K562 (cell line): Measurements from ENCODE around the gene PRR35. TPM values are rescaled to one million over a fixed set of nuclear protein-coding genes. Genes with fewer than 3 reads are reported as not detected.

Experiments
- ATF3 ChIP-seq, 2 experiments: fragments of 450-650 bp in 1 of 2; sonication (generic) in 1 of 2; formaldehyde crosslinking in 1 of 2; IDR thresholded peaks in 1 of 2; conservative IDR thresholded peaks in 1 of 2; 2 replicates each; pipeline versions ENCODE4 v1.6.1 to v1.8.1; 2016 to 2023; ENCODE audit warnings: mild to moderate bottlenecking in 2 of 2, moderate library complexity in 2 of 2, inconsistent platforms in 1 of 2, missing genetic modification reagents in 1 of 2
- CBX2 ChIP-seq: fragments of 200-600 bp; sonication (generic); IDR thresholded peaks from one replicate; pipeline ENCODE4 v1.6.1; 2012; ENCODE audit warnings: mild to moderate bottlenecking, low read length, inconsistent platforms; ENCODE audit not compliant: insufficient read depth, poor library complexity, severe bottlenecking
- HMGXB4 ChIP-seq: sonication (generic); formaldehyde crosslinking; IDR thresholded peaks from 2 replicates; pipeline ENCODE4 v1.8.1; 2023; ENCODE audit warnings: mild to moderate bottlenecking, missing genetic modification reagents
- LEF1 ChIP-seq: fragments of 450-650 bp; IDR thresholded peaks from 2 replicates; pipeline ENCODE4 v1.6.1; 2016; ENCODE audit warnings: mild to moderate bottlenecking
- MAX ChIP-seq: sonication (generic); formaldehyde crosslinking; IDR thresholded peaks from 2 replicates; pipeline ENCODE4 v1.9.0; 2022; ENCODE audit warnings: mild to moderate bottlenecking, missing genetic modification reagents
- NCOA1 ChIP-seq: fragments of 450-650 bp; IDR thresholded peaks from 2 replicates; pipeline ENCODE4 v1.6.1; 2016; ENCODE audit warnings: low read depth
- NEUROD1 ChIP-seq: fragments of 150-350 bp; IDR thresholded peaks from 2 replicates; pipeline ENCODE4 v1.6.1; 2014; ENCODE audit warnings: borderline replicate concordance, low read length, low read depth; ENCODE audit not compliant: partially characterized antibody
- PYGO2 ChIP-seq: fragments of 450-650 bp; IDR thresholded peaks from 2 replicates; pipeline ENCODE4 v1.6.1; 2016; ENCODE audit warnings: mild to moderate bottlenecking, missing genetic modification characterization, moderate library complexity, missing compliant biosample characterization
- REST ChIP-seq, 2 experiments: fragments of 450-650 bp; formaldehyde crosslinking in 1 of 2; IDR thresholded peaks; 2 replicates each; pipeline versions ENCODE4 v1.4.0 to v1.6.1; 2014 to 2020; ENCODE audit warnings: mild to moderate bottlenecking in 2 of 2, borderline replicate concordance in 1 of 2, low read depth in 1 of 2
- SMC3 ChIP-seq: conservative IDR thresholded peaks from 2 replicates; pipeline ENCODE4 v1.6.1; 2011; ENCODE audit warnings: low read depth, low read length, improper control_type of control experiment; ENCODE audit not compliant: insufficient read depth
- YBX1 ChIP-seq: fragments of 450-650 bp; IDR thresholded peaks from 2 replicates; pipeline ENCODE4 v1.7.1; 2016; ENCODE audit warnings: mild to moderate bottlenecking
- ZNF239 ChIP-seq: fragments of 250-450 bp; sonication (Bioruptor Pico); IDR thresholded peaks from 2 replicates; pipeline ENCODE4 v1.4.0; 2020; ENCODE audit warnings: mild to moderate bottlenecking
- ZNF507 ChIP-seq: conservative IDR thresholded peaks from 2 replicates; pipeline ENCODE4 v1.6.1; 2017; ENCODE audit warnings: missing genetic modification characterization, missing compliant biosample characterization
- ZNF551 ChIP-seq: fragments of 250-450 bp; sonication (Bioruptor Pico); IDR thresholded peaks from 2 replicates; pipeline ENCODE4 v1.5.0; 2021; ENCODE audit warnings: mild to moderate bottlenecking, moderate library complexity
- ZNF57 ChIP-seq: fragments of 450-650 bp; formaldehyde crosslinking; IDR thresholded peaks from 2 replicates; pipeline ENCODE4 v1.4.0; 2020; ENCODE audit warnings: mild to moderate bottlenecking, moderate library complexity
- ZNF778 ChIP-seq: fragments of 450-650 bp; formaldehyde crosslinking; IDR thresholded peaks from 2 replicates; pipeline ENCODE4 v1.4.0; 2020; ENCODE audit warnings: mild to moderate bottlenecking, moderate library complexity
- polyA plus RNA-seq, 8 experiments: library from polyadenylated mRNA; depleted of rRNA in 4 of 8; stranded (reverse) in 5 of 8; unstranded in 3 of 8; fragments of >200 nt; fragmentation: Nextera tagmentation in 2 of 8; fragmentation: Illumina TruSeq in 1 of 8; extraction: Ambion mirVana in 2 of 8; extraction: Trizol in 1 of 8; gene quantifications; 2 replicates each; pipeline versions ENCODE4 v1.2.1 to v1.2.3, GENCODE V29; 2011 to 2014; ENCODE audit warnings: inconsistent platforms in 1 of 8, missing spikeins in 1 of 8
- total RNA-seq, 7 experiments: library from RNA; depleted of rRNA in 6 of 7; stranded (reverse); fragments of >200 nt in 6 of 7; fragmentation: Illumina TruSeq in 2 of 7; extraction: Trizol in 2 of 7; gene quantifications; 2 replicates each; pipeline versions ENCODE4 v1.2.1 to v1.2.3, GENCODE V29; 2011 to 2021; ENCODE audit warnings: low replicate concordance in 1 of 7

PRR35 gene
- total and polyA plus RNA-seq, 9 of the 15 experiments (the other 6 are each of a cell fraction or from before 2014, with no cell fraction given): 0.17 to 0.45 (median 0.21) TPM; not detected in 5

- no peak for TF ChIP-seq REST (IDR thresholded peaks at IDR 0.05; ENCODE audit: borderline replicate concordance)
- TF ChIP-seq REST (CRISPR knock-in tag; IDR thresholded peaks at IDR 0.05; ENCODE audit: low read depth): no peak
- TF ChIP-seq ATF3 (IDR thresholded peaks at IDR 0.05): no peak
- TF ChIP-seq ATF3 (CRISPR knock-in tag; conservative IDR thresholded peaks at IDR 0.05): no peak
- TF ChIP-seq PYGO2 (tag): no peak
- no peak for TF ChIP-seq LEF1
- no peak for TF ChIP-seq HMGXB4 (CRISPR knock-in tag)
- no peak for TF ChIP-seq ZNF57 (CRISPR knock-in tag)
- no peak for TF ChIP-seq YBX1
- peak; percentile 44; the same call in 1 of the 2 replicates for TF ChIP-seq MAX (CRISPR knock-in tag)
- no peak for TF ChIP-seq NCOA1
- TF ChIP-seq ZNF507 (tag): no peak
- no peak for TF ChIP-seq ZNF239 (CRISPR knock-in tag)
- no peak for TF ChIP-seq SMC3
- no peak for TF ChIP-seq NEUROD1
- no peak for TF ChIP-seq ZNF551 (CRISPR knock-in tag)
- no peak for TF ChIP-seq CBX2
- no peak for TF ChIP-seq ZNF778 (CRISPR knock-in tag)
Observed at GRCh38 chr16:527015-527903, 32.9 kb upstream of the PRR35 start, which contains the start of gene CAPN15 (continued).
